H9 (cell line): ENCODE data around the gene SPINT3. TPM values are rescaled to one million over a fixed set of nuclear protein-coding genes. Genes with fewer than 3 reads are reported as not detected.
A peak's percentile ranks its signal among the peaks of the same experiment; 100 is the strongest.

Experiments
- DNase-seq: peaks from one replicate; pipeline ENCODE4 v3.0.0-alpha.2; 2017
- H2AFZ ChIP-seq: one replicate; pipeline ENCODE4 v1.6.1; 2013; ENCODE audit warnings: mild to moderate bottlenecking, low read length, control low read depth, moderate library complexity
- H2AK5ac ChIP-seq: 2 replicates; pipeline ENCODE4 v1.6.1; 2013; ENCODE audit warnings: low read length, control low read depth, mixed read lengths; ENCODE audit not compliant: insufficient read length
- H2BK120ac ChIP-seq: one replicate; pipeline ENCODE4 v1.6.1; 2013; ENCODE audit warnings: low read depth, mild to moderate bottlenecking, low read length, control low read depth, inconsistent platforms; ENCODE audit not compliant: poor library complexity, severe bottlenecking
- H2BK12ac ChIP-seq: 2 replicates; pipeline ENCODE4 v1.6.1; 2013; ENCODE audit warnings: low read length, control low read depth, mixed read lengths, low read depth; ENCODE audit not compliant: insufficient read length
- H2BK15ac ChIP-seq: 2 replicates; pipeline ENCODE4 v1.6.1; 2013; ENCODE audit warnings: low read depth, low read length, control low read depth
- H2BK20ac ChIP-seq: one replicate; pipeline ENCODE4 v1.6.1; 2013; ENCODE audit warnings: low read depth, mild to moderate bottlenecking, low read length, control low read depth, inconsistent platforms; ENCODE audit not compliant: poor library complexity, severe bottlenecking
- H2BK5ac ChIP-seq: 2 replicates; pipeline ENCODE4 v1.6.1; 2013; ENCODE audit warnings: low read length, control low read depth, mixed read lengths; ENCODE audit not compliant: insufficient read length
- H3K14ac ChIP-seq: 2 replicates; pipeline ENCODE4 v1.6.1; 2013; ENCODE audit warnings: low read length, control low read depth; ENCODE audit not compliant: insufficient read depth
- H3K18ac ChIP-seq: 2 replicates; pipeline ENCODE4 v1.6.1; 2013; ENCODE audit warnings: low read depth, mild to moderate bottlenecking, mixed read lengths, low read length, control low read depth; ENCODE audit not compliant: insufficient read length
- H3K23ac ChIP-seq: 2 replicates; pipeline ENCODE4 v1.6.1; 2013; ENCODE audit warnings: low read length, control low read depth, mixed read lengths, low read depth; ENCODE audit not compliant: insufficient read length
- H3K23me2 ChIP-seq: 2 replicates; pipeline ENCODE4 v1.6.1; 2013; ENCODE audit warnings: low read depth, mild to moderate bottlenecking, mixed read lengths, low read length, control low read depth; ENCODE audit not compliant: insufficient read length, poor library complexity, severe bottlenecking
- H3K27ac ChIP-seq: 2 replicates; pipeline ENCODE4 v1.5.1; 2013; ENCODE audit warnings: low read length, control low read depth, mixed read lengths, low read depth; ENCODE audit not compliant: insufficient read length
- H3K27me3 ChIP-seq: 2 replicates; pipeline ENCODE4 v1.6.1; 2013; ENCODE audit warnings: low read length, control low read depth, inconsistent platforms; ENCODE audit not compliant: insufficient read depth
- H3K4ac ChIP-seq: 2 replicates; pipeline ENCODE4 v1.6.1; 2013; ENCODE audit warnings: low read depth, mild to moderate bottlenecking, control low read depth, inconsistent platforms, low read length, moderate library complexity
- H3K4me1 ChIP-seq: 2 replicates; pipeline ENCODE4 v1.6.1; 2013; ENCODE audit warnings: low read length, control low read depth, inconsistent platforms; ENCODE audit not compliant: insufficient read depth
- H3K4me2 ChIP-seq: 2 replicates; pipeline ENCODE4 v1.6.1; 2013; ENCODE audit warnings: low read length, control low read depth, mixed read lengths; ENCODE audit not compliant: insufficient read length, insufficient read depth
- H3K56ac ChIP-seq: 2 replicates; pipeline ENCODE4 v1.6.1; 2013; ENCODE audit warnings: low read depth, mild to moderate bottlenecking, mixed read lengths, low read length, control low read depth; ENCODE audit not compliant: insufficient read length
- H3K79me1 ChIP-seq: 2 replicates; pipeline ENCODE4 v1.6.1; 2013; ENCODE audit warnings: low read depth, mild to moderate bottlenecking, moderate library complexity, low read length, control low read depth, inconsistent platforms; ENCODE audit not compliant: insufficient read depth, poor library complexity, severe bottlenecking
- H3K79me2 ChIP-seq: 2 replicates; pipeline ENCODE4 v1.6.1; 2013; ENCODE audit warnings: low read length, control low read depth, inconsistent platforms; ENCODE audit not compliant: insufficient read depth
- H3K9ac ChIP-seq: 2 replicates; pipeline ENCODE4 v1.6.1; 2013; ENCODE audit warnings: low read length, control low read depth, mixed read lengths; ENCODE audit not compliant: insufficient read length; ENCODE audit errors: extremely low read depth
- H3K9me3 ChIP-seq: one replicate; pipeline ENCODE4 v1.6.1; 2013; ENCODE audit warnings: low read depth, low read length, inconsistent platforms; ENCODE audit not compliant: control insufficient read depth
- H3T11ph ChIP-seq: one replicate; pipeline ENCODE4 v1.6.1; 2013; ENCODE audit warnings: mild to moderate bottlenecking, low read length, control low read depth, inconsistent platforms
- H4K20me1 ChIP-seq: one replicate; pipeline ENCODE4 v1.6.1; 2013; ENCODE audit not compliant: control insufficient read depth, insufficient read length, insufficient read depth
- H4K5ac ChIP-seq: 2 replicates; pipeline ENCODE4 v1.6.1; 2013; ENCODE audit warnings: low read depth, mild to moderate bottlenecking, mixed read lengths, low read length, control low read depth; ENCODE audit not compliant: insufficient read length
- H4K8ac ChIP-seq: replicated peaks from 2 replicates; pipeline ENCODE4 v1.6.1; 2013; ENCODE audit warnings: low read length, control low read depth, mixed read lengths, low read depth; ENCODE audit not compliant: insufficient read length
- H4K91ac ChIP-seq: 2 replicates; pipeline ENCODE4 v1.6.1; 2013; ENCODE audit warnings: low read depth, mild to moderate bottlenecking, moderate library complexity, mixed read lengths, low read length, control low read depth; ENCODE audit not compliant: insufficient read length
- H3K27ac Mint-ChIP-seq, 3 experiments: 2 replicates in 2 of 3; 3 replicates in 1 of 3; pipeline ENCODE4 v1.8.0; 2020 to 2021; ENCODE audit warnings: mixed read lengths in 3 of 3, mild to moderate bottlenecking in 1 of 3, moderate library complexity in 1 of 3
- H3K27me3 Mint-ChIP-seq: 2 replicates; pipeline ENCODE4 v1.8.0; 2021; ENCODE audit warnings: low read depth, mild to moderate bottlenecking, moderate library complexity, mixed read lengths
- H3K36me3 Mint-ChIP-seq, 3 experiments: 2 replicates in 2 of 3; 3 replicates in 1 of 3; pipeline ENCODE4 v1.8.0; 2020 to 2021; ENCODE audit warnings: low read depth in 3 of 3, mixed read lengths in 3 of 3; ENCODE audit not compliant: insufficient read depth in 1 of 3
- H3K4me1 Mint-ChIP-seq, 2 experiments: 2 replicates each; pipeline ENCODE4 v1.8.0; 2020; ENCODE audit warnings: mixed read lengths in 2 of 2
- H3K4me3 Mint-ChIP-seq, 2 experiments: 2 replicates in 1 of 2; 3 replicates in 1 of 2; pipeline ENCODE4 v1.8.0; 2020 to 2021; ENCODE audit warnings: mild to moderate bottlenecking in 2 of 2, mixed read lengths in 2 of 2, moderate library complexity in 1 of 2
- H3K9me3 Mint-ChIP-seq, 2 experiments: 2 replicates in 1 of 2; 3 replicates in 1 of 2; pipeline ENCODE4 v1.8.0; 2020; ENCODE audit warnings: mild to moderate bottlenecking in 2 of 2, mixed read lengths in 2 of 2, moderate library complexity in 1 of 2
- CTCF ChIP-seq: fragments of 200-600 bp; sonication (generic); conservative IDR thresholded peaks from 3 replicates; pipeline ENCODE4 v1.8.0; 2021; ENCODE audit warnings: antibody characterized with exemption, mild to moderate bottlenecking
- whole genome bisulfite sequencing: extraction: QIAGEN DNeasy Blood & Tissue Kit; methylation state at CpG from one replicate; pipeline ENCODE4 v1.1.7; 2013; ENCODE audit warnings: missing lambda C conversion rate, low lambda C conversion rate, mixed read lengths; ENCODE audit not compliant: insufficient read length; ENCODE audit errors: extremely low coverage; 5-methylcytosine and 5-hydroxymethylcytosine counted together
- total RNA-seq: library from RNA; stranded (reverse); gene quantifications from 2 replicates; pipeline ENCODE4 v1.2.1, GENCODE V29; 2021

Gene SPINT3
- total RNA-seq, 1 experiment from 2014 or later, result not detected

- H3K27ac Mint-ChIP-seq, result peak overlapping the region in 1 of 3 experiments; percentile 16; a peak in 1 of 7 replicates
Measured at GRCh38 chr20:45564760-45565276, 49.4 kb upstream of the SPINT3 start.

More at GRCh38 chr20:45564760-45565276, 49.4 kb upstream of the SPINT3 start:
- no peaks in the 10 kb centered on the region for H3K79me1 ChIP-seq
- H4K20me1 ChIP-seq, result no peaks in the 10 kb centered on the region
- H2BK5ac ChIP-seq, result no peak overlapping the region
- no peak overlapping the region for H2AK5ac ChIP-seq
- DNase-seq, result no peak
- no peak overlapping the region for H3K9ac ChIP-seq
- no peak overlapping the region for H3T11ph ChIP-seq
- no peak overlapping the region for H3K23ac ChIP-seq
- H3K9me3 ChIP-seq, result no peaks in the 10 kb centered on the region
- H4K8ac ChIP-seq, result no peak overlapping the region
- Mint-ChIP-seq H3K27me3 (peaks cover 4% of the 10 kb centered on the region; the same call in 1 of the 2 replicates), H3K4me1 (no peaks in the 10 kb centered on the region), H3K4me3 (no peak overlapping the region), H3K36me3 (no peaks in the 10 kb centered on the region), H3K9me3 (no peaks in the 10 kb centered on the region; a peak in 1 of 5 replicates)
- no peak overlapping the region for H4K5ac ChIP-seq
- no peak overlapping the region for H2BK120ac ChIP-seq
- H2BK12ac ChIP-seq, result no peak overlapping the region
- H3K56ac ChIP-seq, result no peak overlapping the region
- H2AFZ ChIP-seq, result no peak overlapping the region
- no peak overlapping the region for H3K18ac ChIP-seq
- TF ChIP-seq CTCF, result no peak
- no peaks in the 10 kb centered on the region; the same call in 1 of the 2 replicates for H3K79me2 ChIP-seq
- no peak overlapping the region for H3K4ac ChIP-seq
- no peak overlapping the region for H3K4me2 ChIP-seq
- WGBS, result no CpG with 5 or more reads among the region's 2 CpGs
- no peaks in the 10 kb centered on the region; the same call in 1 of the 2 replicates for H3K27me3 ChIP-seq
- H3K27ac ChIP-seq, result no peak overlapping the region
- no peak overlapping the region for H2BK20ac ChIP-seq
- no peak overlapping the region for H2BK15ac ChIP-seq
- no peaks in the 10 kb centered on the region for H3K4me1 ChIP-seq
- no peak overlapping the region for H3K14ac ChIP-seq
- H3K23me2 ChIP-seq, result no peaks in the 10 kb centered on the region
- no peak overlapping the region for H4K91ac ChIP-seq
